ENCODE results near the gene HIPK4. TPM values are rescaled to one million over a fixed set of nuclear protein-coding genes. Genes with fewer than 3 reads are reported as not detected.

The HIPK4 gene
- total and polyA plus RNA-seq, 2 experiments from 2014 or later, result 0.21 to 0.52 TPM

DNA sequence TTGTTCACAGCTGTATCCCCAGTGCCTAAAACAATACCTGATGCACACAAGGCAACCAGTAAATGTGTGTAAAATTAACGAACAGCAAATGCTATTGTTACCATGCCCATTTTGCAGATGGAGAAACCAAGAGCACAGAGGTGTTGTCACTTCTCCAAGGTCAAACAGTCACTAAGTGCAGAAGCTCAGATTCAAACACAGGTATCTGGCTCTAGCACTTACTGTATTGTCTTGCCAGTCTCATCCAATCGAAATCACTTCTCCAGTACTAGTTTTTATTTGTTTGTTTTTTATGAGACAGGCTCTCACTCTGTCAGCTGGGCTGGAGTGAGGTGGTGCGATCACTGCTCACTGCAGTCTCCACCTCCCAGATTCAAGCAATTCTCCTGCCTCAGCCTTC, 27.8 kb downstream of the HIPK4 start:
- Mint-ChIP-seq H3K27me3 (ENCODE audit: insufficient read depth, low read depth, poor library complexity) (peaks cover 5% of the 10 kb centered on the region), H3K27ac (no peak overlapping the region), H3K4me3 (no peak overlapping the region), H3K4me1 (peaks cover 24% of the 10 kb centered on the region), H3K36me3 (ENCODE audit: low read depth) (peaks cover 4% of the 10 kb centered on the region; the same call in 2 of the 3 replicates), H3K9me3 (no peaks in the 10 kb centered on the region)
- Histone ChIP-seq H3K27me3 (ENCODE audit: insufficient read depth) (no peaks in the 10 kb centered on the region), H3K27ac (ENCODE audit: low read depth) (no peak overlapping the region), H3K79me2 (replicated peaks; ENCODE audit: insufficient read depth) (peaks cover 1% of the 10 kb centered on the region; the same call in 1 of the 2 replicates), H3K9me2 (ENCODE audit: insufficient read depth) (no peaks in the 10 kb centered on the region), H4K20me1 (replicated peaks; ENCODE audit: insufficient read depth) (peaks cover 2% of the 10 kb centered on the region; the same call in 1 of the 2 replicates), H3K4me3 (no peak overlapping the region), H3K36me3 (ENCODE audit: insufficient read depth) (no peaks in the 10 kb centered on the region), H3F3A (replicated peaks; ENCODE audit: low read depth) (no peaks in the 10 kb centered on the region), H3K4me2 (no peak overlapping the region), H2AFZ (no peak overlapping the region), H3K4me1 (ENCODE audit: insufficient read depth) (peaks cover 15% of the 10 kb centered on the region)
- TF ChIP-seq, protein P1, sequence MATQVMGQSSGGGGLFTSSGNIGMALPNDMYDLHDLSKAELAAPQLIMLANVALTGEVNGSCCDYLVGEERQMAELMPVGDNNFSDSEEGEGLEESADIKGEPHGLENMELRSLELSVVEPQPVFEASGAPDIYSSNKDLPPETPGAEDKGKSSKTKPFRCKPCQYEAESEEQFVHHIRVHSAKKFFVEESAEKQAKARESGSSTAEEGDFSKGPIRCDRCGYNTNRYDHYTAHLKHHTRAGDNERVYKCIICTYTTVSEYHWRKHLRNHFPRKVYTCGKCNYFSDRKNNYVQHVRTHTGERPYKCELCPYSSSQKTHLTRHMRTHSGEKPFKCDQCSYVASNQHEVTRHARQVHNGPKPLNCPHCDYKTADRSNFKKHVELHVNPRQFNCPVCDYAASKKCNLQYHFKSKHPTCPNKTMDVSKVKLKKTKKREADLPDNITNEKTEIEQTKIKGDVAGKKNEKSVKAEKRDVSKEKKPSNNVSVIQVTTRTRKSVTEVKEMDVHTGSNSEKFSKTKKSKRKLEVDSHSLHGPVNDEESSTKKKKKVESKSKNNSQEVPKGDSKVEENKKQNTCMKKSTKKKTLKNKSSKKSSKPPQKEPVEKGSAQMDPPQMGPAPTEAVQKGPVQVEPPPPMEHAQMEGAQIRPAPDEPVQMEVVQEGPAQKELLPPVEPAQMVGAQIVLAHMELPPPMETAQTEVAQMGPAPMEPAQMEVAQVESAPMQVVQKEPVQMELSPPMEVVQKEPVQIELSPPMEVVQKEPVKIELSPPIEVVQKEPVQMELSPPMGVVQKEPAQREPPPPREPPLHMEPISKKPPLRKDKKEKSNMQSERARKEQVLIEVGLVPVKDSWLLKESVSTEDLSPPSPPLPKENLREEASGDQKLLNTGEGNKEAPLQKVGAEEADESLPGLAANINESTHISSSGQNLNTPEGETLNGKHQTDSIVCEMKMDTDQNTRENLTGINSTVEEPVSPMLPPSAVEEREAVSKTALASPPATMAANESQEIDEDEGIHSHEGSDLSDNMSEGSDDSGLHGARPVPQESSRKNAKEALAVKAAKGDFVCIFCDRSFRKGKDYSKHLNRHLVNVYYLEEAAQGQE (IDR thresholded peaks at IDR 0.05; ENCODE audit: unreplicated experiment), result no peak
- TF ChIP-seq STAT1 (IDR thresholded peaks at IDR 0.05; ENCODE audit: unreplicated experiment), result no peak
- DNase-seq (ENCODE audit: low spot score), result no peak
- no peak for ATAC-seq

DNA sequence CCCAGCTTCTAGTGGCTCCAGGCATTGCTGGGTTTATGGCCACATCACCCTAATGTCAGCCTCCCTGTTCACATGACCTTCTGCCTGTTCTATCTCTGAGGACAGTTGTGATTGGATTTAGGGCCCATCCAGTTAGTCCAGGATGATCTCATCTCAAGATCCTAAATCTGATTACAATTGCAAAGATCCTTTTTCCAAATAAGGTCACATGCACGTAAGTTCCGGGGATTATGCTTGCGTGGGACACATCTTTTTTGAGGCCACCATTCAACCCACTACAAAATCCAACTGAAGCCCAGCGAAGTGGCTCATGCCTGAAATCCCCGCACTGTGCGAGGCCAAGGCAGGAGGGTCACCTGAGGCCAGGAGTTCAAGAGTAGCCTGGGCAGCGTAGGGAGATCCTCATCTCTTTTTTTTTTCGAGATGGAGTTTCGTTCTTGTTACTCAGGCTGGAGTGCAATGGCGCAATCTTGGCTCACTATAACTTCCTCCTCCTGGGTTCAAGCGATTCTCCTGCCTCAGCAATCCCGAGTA, 29.2 kb downstream of the HIPK4 start:
- ATAC-seq, result no peak
- Histone ChIP-seq H4K20me1 (replicated peaks; ENCODE audit: insufficient read depth) (no peaks in the 10 kb centered on the region; the same call in 1 of the 2 replicates), H2AFZ (no peak overlapping the region), H3K4me2 (no peak overlapping the region), H3K79me2 (replicated peaks; ENCODE audit: insufficient read depth) (no peaks in the 10 kb centered on the region), H3F3A (replicated peaks; ENCODE audit: low read depth) (no peaks in the 10 kb centered on the region), H3K9me2 (ENCODE audit: insufficient read depth) (no peaks in the 10 kb centered on the region), H3K27me3 (ENCODE audit: insufficient read depth) (no peaks in the 10 kb centered on the region), H3K4me1 (ENCODE audit: insufficient read depth) (0 out of 2 replicates have a peak, but pooled peaks cover 5% of the 10 kb centered on the region), H3K4me3 (no peak overlapping the region), H3K36me3 (ENCODE audit: insufficient read depth) (no peaks in the 10 kb centered on the region), H3K27ac (ENCODE audit: low read depth) (no peak overlapping the region)
- H3K36me3 Mint-ChIP-seq (ENCODE audit: low read depth), result no peaks in the 10 kb centered on the region
- H3K4me1 Mint-ChIP-seq, result peaks cover 29% of the 10 kb centered on the region
- TF ChIP-seq, protein P2, sequence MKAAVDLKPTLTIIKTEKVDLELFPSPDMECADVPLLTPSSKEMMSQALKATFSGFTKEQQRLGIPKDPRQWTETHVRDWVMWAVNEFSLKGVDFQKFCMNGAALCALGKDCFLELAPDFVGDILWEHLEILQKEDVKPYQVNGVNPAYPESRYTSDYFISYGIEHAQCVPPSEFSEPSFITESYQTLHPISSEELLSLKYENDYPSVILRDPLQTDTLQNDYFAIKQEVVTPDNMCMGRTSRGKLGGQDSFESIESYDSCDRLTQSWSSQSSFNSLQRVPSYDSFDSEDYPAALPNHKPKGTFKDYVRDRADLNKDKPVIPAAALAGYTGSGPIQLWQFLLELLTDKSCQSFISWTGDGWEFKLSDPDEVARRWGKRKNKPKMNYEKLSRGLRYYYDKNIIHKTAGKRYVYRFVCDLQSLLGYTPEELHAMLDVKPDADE (IDR thresholded peaks at IDR 0.05), result no peak
- H3K27me3 Mint-ChIP-seq (ENCODE audit: insufficient read depth, low read depth, poor library complexity), result peaks cover 3% of the 10 kb centered on the region
- H3K27ac Mint-ChIP-seq, result no peak overlapping the region
- H3K9me3 Mint-ChIP-seq, result no peaks in the 10 kb centered on the region
- DNase-seq (ENCODE audit: low spot score), result no peak
- H3K4me3 Mint-ChIP-seq, result no peak overlapping the region
